Measurements from ENCODE around the gene MSMO1. TPM values are rescaled to one million over a fixed set of nuclear protein-coding genes. Genes with fewer than 3 reads are reported as not detected.
"Not testable (repeated sequence)": the region's sequence is repeated elsewhere in the genome, so short reads cannot be mapped to it uniquely, and the experiment has no call there.

The MSMO1 gene
- total RNA-seq, result 3.6 TPM

DNA sequence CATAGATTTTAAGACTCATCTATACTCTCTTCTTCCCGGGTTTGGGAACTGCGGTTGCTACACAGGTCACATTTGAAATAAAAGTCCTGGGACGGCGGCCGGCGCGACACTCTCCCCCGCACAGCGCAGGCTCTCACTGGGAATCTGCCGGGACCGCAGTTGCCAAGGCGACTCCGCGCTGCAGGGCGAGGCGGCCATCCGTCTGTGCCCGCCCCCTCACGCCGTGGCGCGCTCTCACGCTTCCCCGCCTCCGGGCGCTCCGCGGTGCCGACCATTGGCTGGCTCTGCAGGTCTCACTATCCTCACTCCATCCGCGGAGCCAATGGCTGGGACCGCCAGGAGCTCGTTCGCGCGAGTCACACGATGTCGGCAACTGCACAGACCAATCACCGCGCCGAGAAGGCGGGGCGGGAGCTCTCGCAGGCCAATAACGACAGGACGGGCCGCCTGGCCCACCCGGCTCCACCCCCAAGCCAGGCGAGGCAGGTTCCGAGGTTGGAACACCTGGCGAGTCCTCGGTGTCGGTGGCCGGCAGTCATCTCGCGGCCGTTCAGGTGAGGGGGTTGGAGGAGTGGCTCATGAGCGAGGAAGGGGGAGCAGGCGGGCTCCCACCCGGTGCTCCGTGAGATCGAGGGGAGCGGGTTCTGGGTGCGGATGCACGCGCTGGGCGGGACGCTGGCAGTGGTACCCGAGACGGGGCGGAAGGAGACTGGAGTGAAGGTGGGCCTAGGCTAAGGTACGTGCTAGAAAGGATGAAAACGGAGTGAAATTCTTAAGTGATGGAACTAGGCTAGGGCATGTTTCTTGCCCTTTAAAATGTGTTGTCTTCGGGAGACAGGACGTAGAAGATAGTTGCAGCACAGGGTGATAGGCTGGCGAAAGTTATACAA, at the start of gene MSMO1:
Gene MSMO1 (plus strand): TSS at position 459 of the 890 bp plus-strand sequence. CDS start 5,702 bp downstream, outside the sequence.
- TF ChIP-seq CTCF (IDR thresholded peaks at IDR 0.05), result no peak
- H3K9me3 ChIP-seq, result no peaks in the 10 kb centered on the region
- H3K4me3 ChIP-seq, result peak within 1 kb of the TSS; percentile 72 to 99
- no peaks in the 10 kb centered on the region for H3K36me3 ChIP-seq
- peak within 1 kb of the TSS; percentile 65 to 71 for H3K27ac ChIP-seq
- intact Hi-C loops (cut with DNase I), result loop anchor here (1.0 to 5.0 kb wide), 4 partner anchors 51 to 215 kb away; partner anchors contain the start of genes CPE, KLHL2 and TMEM192
- DNase-seq (ENCODE audit: low spot score in 2 of 2), result peak; percentile 99 to 100
- no peaks in the 10 kb centered on the region for H3K27me3 ChIP-seq
- H3K4me1 ChIP-seq, result peaks cover 0 to 12% of the 10 kb centered on the region in 2 donors

DNA sequence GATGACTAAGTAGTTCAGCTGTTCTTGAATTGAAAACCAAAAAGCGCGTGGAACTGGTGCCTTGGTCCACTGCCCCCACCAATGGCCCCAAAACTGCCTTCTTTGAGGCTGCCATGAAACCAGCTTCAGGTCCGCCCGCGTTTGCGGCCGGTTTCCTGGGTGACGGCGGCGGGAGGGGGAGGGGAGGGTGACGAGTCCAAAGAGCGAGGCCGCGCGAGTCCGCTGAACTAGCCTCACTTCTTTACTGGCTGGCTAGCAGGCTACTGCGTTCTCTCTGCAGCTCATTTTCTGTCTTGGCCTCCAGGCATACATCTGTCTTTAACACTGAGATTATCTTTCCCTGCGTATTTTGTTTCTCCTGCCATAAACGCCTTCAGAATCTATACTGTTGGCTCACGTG, 47.9 kb upstream of the MSMO1 start:
- H3K27me3 ChIP-seq; H3K4me1 ChIP-seq; DNase-seq (ENCODE audit: low spot score in 2 of 2); H3K9me3 ChIP-seq; H3K4me3 ChIP-seq; intact Hi-C loops (cut with DNase I); H3K27ac ChIP-seq: not testable (repeated sequence)
- peaks cover 0 to 15% of the 10 kb centered on the region in 2 donors for H3K36me3 ChIP-seq

- H3K9me3 ChIP-seq; H3K27ac ChIP-seq; H3K4me3 ChIP-seq; H3K27me3 ChIP-seq; H3K4me1 ChIP-seq; DNase-seq (ENCODE audit: low spot score in 2 of 2); H3K36me3 ChIP-seq; intact Hi-C loops (cut with DNase I): not testable (repeated sequence)
Observed at GRCh38 chr4:165284697-165285096, 42.8 kb upstream of the MSMO1 start.

DNA sequence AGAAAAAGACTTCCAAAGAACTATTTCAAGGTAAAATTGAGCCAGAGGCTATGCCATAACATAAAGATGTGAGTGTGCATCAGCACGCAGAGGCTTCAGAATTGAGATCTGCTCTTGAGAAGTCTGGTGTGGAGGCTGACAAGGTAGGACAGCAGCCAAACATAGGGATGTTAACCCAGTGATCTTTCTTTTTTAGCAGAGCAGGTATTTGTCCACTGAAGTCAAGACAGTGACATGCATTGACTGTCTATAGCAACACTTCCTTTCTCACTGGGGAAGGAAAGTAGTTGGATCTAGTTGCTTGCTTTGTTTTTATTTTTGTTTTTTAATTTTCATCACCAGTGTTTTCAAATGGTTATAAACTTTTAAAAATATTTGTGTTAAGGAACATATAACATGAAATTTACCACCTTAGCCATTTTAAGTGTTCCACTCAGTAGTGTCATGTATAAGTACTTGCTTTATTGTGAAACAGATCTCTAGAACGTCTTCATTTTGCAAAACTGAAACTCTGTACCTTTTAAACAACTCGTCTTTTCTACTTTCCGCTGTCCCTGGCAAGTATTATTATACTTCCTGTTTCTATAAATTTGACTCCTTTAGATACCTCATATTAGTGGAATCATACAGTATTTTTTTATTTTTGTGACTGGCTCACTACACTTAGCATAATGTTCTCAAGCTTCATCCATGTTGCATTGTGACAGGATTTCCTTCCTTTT, 40.7 kb upstream of the MSMO1 start:
- H3K4me1 ChIP-seq; intact Hi-C loops (cut with DNase I); DNase-seq (ENCODE audit: low spot score in 2 of 2); H3K4me3 ChIP-seq; H3K9me3 ChIP-seq; H3K36me3 ChIP-seq; H3K27ac ChIP-seq; H3K27me3 ChIP-seq: not testable (repeated sequence)

DNA sequence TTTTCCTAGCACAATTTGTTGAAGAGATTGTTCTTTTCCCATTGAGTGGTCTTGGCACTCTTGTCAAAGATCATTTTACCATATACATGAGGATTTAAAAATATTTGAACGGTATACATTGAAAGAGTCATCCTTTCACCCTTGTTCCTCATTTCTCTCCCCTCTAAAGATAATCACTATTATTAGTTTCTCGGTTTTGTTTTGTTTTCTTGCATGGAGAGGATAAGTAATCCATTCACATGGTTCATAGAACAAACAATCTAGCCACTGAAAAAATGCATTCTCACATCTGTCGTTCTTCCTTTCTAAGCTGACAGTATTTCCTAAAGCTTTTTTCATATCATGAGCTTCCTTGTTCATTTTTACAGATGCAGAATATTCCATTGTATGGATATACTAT, 39.2 kb upstream of the MSMO1 start:
- Histone ChIP-seq H3K4me3 (no peak overlapping the region), H3K9me3 (no peaks in the 10 kb centered on the region), H3K36me3 (no peaks in the 10 kb centered on the region), H3K27ac (no peak overlapping the region), H3K4me1 (no peaks in the 10 kb centered on the region), H3K27me3 (no peaks in the 10 kb centered on the region)
- TF ChIP-seq CTCF (IDR thresholded peaks at IDR 0.05), result no peak
- DNase-seq (ENCODE audit: low spot score in 2 of 2), result no peak
- intact Hi-C loops (cut with DNase I), result no loop called here

DNA sequence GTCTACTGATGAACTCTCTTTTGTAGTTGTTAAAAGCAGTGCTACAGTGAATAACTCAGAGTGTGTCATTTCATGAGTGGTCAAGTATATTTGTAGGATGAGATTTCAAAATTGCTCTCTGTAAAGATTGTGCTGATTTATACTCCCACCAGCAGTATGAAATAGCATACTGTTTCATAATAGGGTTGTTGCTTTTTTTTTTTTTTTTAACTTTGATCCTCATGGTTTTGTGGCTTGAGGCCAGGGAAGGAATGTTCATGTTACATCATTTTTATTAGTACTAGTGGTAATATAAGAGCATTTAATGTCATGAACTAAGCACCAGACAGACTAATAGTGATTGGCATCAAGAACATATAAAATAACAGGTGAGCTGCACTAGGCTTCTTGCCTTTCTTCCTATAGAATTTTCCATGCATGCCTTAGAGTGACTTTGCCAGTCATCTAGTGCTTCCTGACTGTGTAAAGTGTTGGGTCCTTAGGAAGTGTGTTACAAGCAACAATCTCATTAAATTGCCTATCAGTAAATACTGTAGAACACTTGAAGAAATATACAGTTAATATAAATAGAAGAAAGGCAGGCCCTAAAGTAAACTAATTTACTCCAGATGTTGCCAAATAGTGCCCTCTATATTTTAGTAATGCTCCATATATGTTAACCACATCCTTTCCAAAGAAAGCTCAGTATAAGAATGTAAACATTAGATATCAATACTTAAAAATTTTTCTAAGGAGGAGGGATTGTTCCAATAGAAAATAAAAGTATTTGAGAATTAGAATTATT, 38.6 kb upstream of the MSMO1 start:
- H3K36me3 ChIP-seq, result no peaks in the 10 kb centered on the region
- DNase-seq (ENCODE audit: low spot score in 2 of 2), result no peak
- intact Hi-C loops (cut with DNase I), result no loop called here
- no peaks in the 10 kb centered on the region for H3K4me1 ChIP-seq
- H3K27me3 ChIP-seq, result no peaks in the 10 kb centered on the region
- no peak overlapping the region for H3K4me3 ChIP-seq
- H3K9me3 ChIP-seq, result no peaks in the 10 kb centered on the region
- H3K27ac ChIP-seq, result no peak overlapping the region
- no peak for TF ChIP-seq CTCF (IDR thresholded peaks at IDR 0.05)
